Activated CD4-positive, alpha-beta T cell treated with anti-CD3 and anti-CD28 coated beads for 4 hours (primary cell): Measurements from ENCODE around the gene STAC2.
"Not testable (repeated sequence)": the region's sequence is repeated elsewhere in the genome, so short reads cannot be mapped to it uniquely, and the experiment has no call there.

ENCODE experiments used
- DNase-seq, 2 donors: peaks; one replicate each; pipeline ENCODE4 v3.0.0-alpha.2; 2020

STAC2 gene

GRCh38 chr17:39225308-39225958 is at the start of gene STAC2:
TSS of gene STAC2 (minus strand) at chr17:39225945. CDS start at chr17:39225502, 443 bp downstream.
- no peak for DNase-seq

GRCh38 chr17:39271546-39271945 is 45.8 kb upstream of the STAC2 start:
- no peak for DNase-seq

GRCh38 chr17:39270923-39271322 is 45.2 kb upstream of the STAC2 start:
- DNase-seq: no peak

- DNase-seq: no peak
Observed at GRCh38 chr17:39264119-39264518, 38.4 kb upstream of the STAC2 start.

- DNase-seq: peak; percentile 18 to 26
Observed at GRCh38 chr17:39261286-39261685, 35.5 kb upstream of the STAC2 start.

- DNase-seq: no peak
Observed at GRCh38 chr17:39252788-39253460, 27.2 kb upstream of the STAC2 start.

GRCh38 chr17:39251997-39252396 is 26.3 kb upstream of the STAC2 start:
- DNase-seq: no peak

GRCh38 chr17:39250076-39250475 is 24.3 kb upstream of the STAC2 start:
- DNase-seq: not testable (repeated sequence)

GRCh38 chr17:39246274-39246673 is 20.5 kb upstream of the STAC2 start:
- no peak for DNase-seq

- DNase-seq: peak; percentile 79 to 93
Observed at GRCh38 chr17:39244600-39245570, 19.1 kb upstream of the STAC2 start.

GRCh38 chr17:39244016-39244599 is 18.4 kb upstream of the STAC2 start:
- no peak for DNase-seq

GRCh38 chr17:39243155-39243554 is 17.4 kb upstream of the STAC2 start:
- DNase-seq: no peak

GRCh38 chr17:39240631-39241030 is 14.9 kb upstream of the STAC2 start:
- no peak for DNase-seq

GRCh38 chr17:39239640-39240314 is 14.0 kb upstream of the STAC2 start:
- DNase-seq: peak; percentile 50 to 67

- DNase-seq: peak; percentile 75 to 82
Observed at GRCh38 chr17:39238311-39238972, 12.7 kb upstream of the STAC2 start.

- DNase-seq: no peak
Observed at GRCh38 chr17:39237586-39237985, 11.8 kb upstream of the STAC2 start.

- DNase-seq: no peak
Observed at GRCh38 chr17:39236981-39237441, 11.3 kb upstream of the STAC2 start.

GRCh38 chr17:39236450-39236927 is 10.7 kb upstream of the STAC2 start:
- no peak for DNase-seq

GRCh38 chr17:39235555-39236449 is 10.1 kb upstream of the STAC2 start:
- DNase-seq: peak; percentile 23 to 24
